PC-3 (cell line): ENCODE results near the gene NUDT22. TPM values are rescaled to one million over a fixed set of nuclear protein-coding genes. Genes with fewer than 3 reads are reported as not detected.

Experiments used
- ATAC-seq: fragments of 200-7000 bp; cut with Tn5 transposase; 2 replicates; pipeline ENCODE4 v1.9.1; 2020; ENCODE audit warnings: mild to moderate bottlenecking, moderate library complexity
- BruUV-seq: library from RNA; stranded (reverse); fragments of 400-500 nt; replicated peaks from 2 replicates; lab custom pipeline; 2021; lab: Mats Ljungman, UMichigan
- CTCF ChIA-PET: fragments of 300-600 bp; sonication (Branson Sonifier 250); formaldehyde crosslinking; loops from one replicate; lab custom pipeline; 2022; ENCODE audit warnings: antibody characterized with exemption; lab: Charles Lee
- POLR2A ChIA-PET: fragments of 300-600 bp; sonication (Branson Sonifier 250); formaldehyde crosslinking; loops from one replicate; lab custom pipeline; 2022; ENCODE audit warnings: antibody characterized with exemption; ENCODE audit not compliant: unreplicated experiment; lab: Charles Lee
- DNase-seq: peaks from one replicate; pipeline ENCODE4 v3.0.0-alpha.2; 2015
- H2AFZ ChIP-seq: fragments of 300-600 bp; sonication (generic); 2 replicates; pipeline ENCODE4 v1.6.0; 2016; ENCODE audit warnings: antibody characterized with exemption, low read length
- H3F3A ChIP-seq: fragments of 300-600 bp; sonication (generic); one replicate; pipeline ENCODE4 v1.6.0; 2017; ENCODE audit warnings: antibody characterized with exemption, low read length, control low read depth, mild to moderate bottlenecking; ENCODE audit not compliant: unreplicated experiment
- H3K27ac ChIP-seq: fragments of 300-600 bp; sonication (generic); 2 replicates; pipeline ENCODE4 v1.5.1; 2016; ENCODE audit warnings: mild to moderate bottlenecking, low read length
- H3K27me3 ChIP-seq: fragments of 300-600 bp; sonication (generic); 2 replicates; pipeline ENCODE4 v1.6.1; 2016; ENCODE audit warnings: low read length, mixed read lengths
- H3K36me3 ChIP-seq: fragments of 300-600 bp; sonication (generic); 2 replicates; pipeline ENCODE4 v1.6.1; 2016; ENCODE audit warnings: low read depth, mixed run types, low read length, mixed read lengths
- H3K4me1 ChIP-seq: fragments of 300-600 bp; sonication (generic); 2 replicates; pipeline ENCODE4 v1.5.1; 2016; ENCODE audit warnings: low read length; ENCODE audit not compliant: insufficient read depth
- H3K4me2 ChIP-seq: fragments of 300-600 bp; sonication (generic); 2 replicates; pipeline ENCODE4 v1.6.0; 2016; ENCODE audit warnings: low read length
- H3K4me3 ChIP-seq: fragments of 300-600 bp; sonication (generic); 2 replicates; pipeline ENCODE4 v1.5.1; 2016; ENCODE audit warnings: mild to moderate bottlenecking, low read length, mixed read lengths
- H3K79me2 ChIP-seq: fragments of 300-600 bp; sonication (generic); 2 replicates; pipeline ENCODE4 v1.6.1; 2017; ENCODE audit warnings: low read length, mixed read lengths
- H3K9ac ChIP-seq: fragments of 300-600 bp; sonication (generic); 2 replicates; pipeline ENCODE4 v1.6.0; 2016; ENCODE audit warnings: mild to moderate bottlenecking, low read length
- H3K9me2 ChIP-seq: fragments of 300-600 bp; sonication (generic); replicated peaks from 2 replicates; pipeline ENCODE4 v1.6.1; 2016; ENCODE audit warnings: mixed run types, low read length, mixed read lengths
- H3K9me3 ChIP-seq: fragments of 300-600 bp; sonication (generic); 2 replicates; pipeline ENCODE4 v1.6.1; 2016; ENCODE audit warnings: low read length, mixed read lengths
- H4K20me1 ChIP-seq: fragments of 300-600 bp; sonication (generic); 2 replicates; pipeline ENCODE4 v1.6.1; 2016; ENCODE audit warnings: low read length, mixed read lengths
- CTCF ChIP-seq: fragments of 300-600 bp; sonication (generic); conservative IDR thresholded peaks from 2 replicates; pipeline ENCODE4 v1.5.1; 2017; ENCODE audit warnings: antibody characterized with exemption, low read depth, mild to moderate bottlenecking, low read length
- EZH2 ChIP-seq: fragments of 300-600 bp; sonication (generic); IDR thresholded peaks from one replicate; pipeline ENCODE4 v1.6.1; 2017; ENCODE audit warnings: antibody characterized with exemption, mild to moderate bottlenecking, low read length; ENCODE audit not compliant: unreplicated experiment
- EZH2phosphoT487 ChIP-seq: fragments of 300-600 bp; sonication (generic); IDR thresholded peaks from 2 replicates; pipeline ENCODE4 v1.6.1; 2018; ENCODE audit warnings: mild to moderate bottlenecking, antibody characterized with exemption, low read length, borderline replicate concordance
- intact Hi-C: fragments of 100-400 bp; cut with micrococcal nuclease; formaldehyde crosslinking; loops from 2 replicates; pipeline ENCODE4 v1.9.0; 2023
- total RNA-seq: library from RNA; depleted of rRNA; stranded (reverse); fragments of >200 nt; gene quantifications from 2 replicates; pipeline ENCODE4 v1.2.3, GENCODE V29; 2014

Gene NUDT22
- total RNA-seq, 1 experiment from 2014 or later = 98.3 TPM

DNA sequence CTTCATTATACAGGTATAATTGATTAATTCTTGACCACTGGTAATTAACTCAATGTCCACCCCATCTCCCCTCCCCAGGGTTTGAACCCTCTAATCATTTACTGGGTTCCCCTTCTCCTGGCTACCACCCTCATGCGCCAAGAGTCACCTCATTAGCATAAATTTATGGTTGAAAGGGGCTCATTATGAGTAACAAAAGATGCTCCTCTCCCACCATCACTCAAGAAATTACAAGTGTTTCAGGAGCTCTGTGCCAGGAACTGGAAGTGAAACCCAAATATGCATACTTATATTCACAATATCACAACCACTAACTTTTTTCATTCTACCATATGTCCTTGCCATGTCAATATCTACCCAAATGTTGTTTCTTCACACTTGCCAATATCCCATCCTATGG lies 47.9 kb upstream of the NUDT22 start:
- ATAC-seq (no peak), DNase-seq (no peak)
- Histone ChIP-seq H2AFZ (no peak overlapping the region), H3K4me3 (no peak overlapping the region), H4K20me1 (no peaks in the 10 kb centered on the region), H3K27ac (no peak overlapping the region), H3F3A (peaks cover 4% of the 10 kb centered on the region), H3K9me3 (no peaks in the 10 kb centered on the region), H3K27me3 (no peaks in the 10 kb centered on the region), H3K9ac (no peak overlapping the region), H3K9me2 (no peaks in the 10 kb centered on the region), H3K79me2 (peaks cover 6% of the 10 kb centered on the region), H3K4me2 (no peak overlapping the region), H3K4me1 (peaks cover 10% of the 10 kb centered on the region), H3K36me3 (no peaks in the 10 kb centered on the region)
- POLR2A ChIA-PET = no interaction called here
- CTCF ChIA-PET = no interaction called here
- TF ChIP-seq EZH2phosphoT487 (no peak), EZH2 (no peak), CTCF (no peak)
- intact Hi-C loops = no loop called here
- no TSS peak for BruUV-seq

- Histone ChIP-seq H2AFZ (no peak overlapping the region), H3K27me3 (no peaks in the 10 kb centered on the region), H4K20me1 (no peaks in the 10 kb centered on the region), H3K36me3 (no peaks in the 10 kb centered on the region), H3K27ac (no peak overlapping the region), H3K9ac (no peak overlapping the region), H3K4me3 (no peak overlapping the region), H3K4me1 (peaks cover 14% of the 10 kb centered on the region), H3K9me3 (no peaks in the 10 kb centered on the region), H3K4me2 (no peak overlapping the region), H3K9me2 (no peaks in the 10 kb centered on the region), H3F3A (peaks cover 4% of the 10 kb centered on the region), H3K79me2 (peaks cover 15% of the 10 kb centered on the region)
- ChIA-PET CTCF (no interaction called here), POLR2A (no interaction called here)
- DNase-seq = no peak
- ATAC-seq = no peak
- TF ChIP-seq CTCF (no peak), EZH2phosphoT487 (no peak), EZH2 (no peak)
- intact Hi-C loops = no loop called here
- BruUV-seq = no TSS peak
These were observed 47.0 kb upstream of the NUDT22 start for GRCh38 chr11:64178951-64179639.

DNA sequence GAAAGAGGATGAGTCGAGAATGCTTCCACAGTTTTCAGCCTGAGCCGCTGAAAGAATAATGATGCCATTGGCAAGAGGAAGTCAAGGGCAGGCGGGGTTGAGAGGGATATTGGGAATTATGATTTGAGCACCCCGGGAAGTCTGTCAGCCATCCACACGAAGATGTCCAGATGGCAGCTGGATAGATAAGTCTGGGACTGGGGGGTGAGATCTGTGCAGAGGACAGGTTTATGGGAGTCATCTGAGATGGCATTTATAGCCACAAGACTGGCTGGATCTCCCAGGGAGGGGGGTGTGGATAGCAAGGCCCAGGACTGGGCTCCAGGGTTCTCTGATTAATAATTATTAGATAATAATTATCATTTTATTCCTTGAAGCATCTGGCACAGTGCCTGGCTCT lies 45.2 kb upstream of the NUDT22 start:
- Histone ChIP-seq H3K27ac (no peak overlapping the region), H3K9me2 (no peaks in the 10 kb centered on the region), H3K36me3 (no peaks in the 10 kb centered on the region), H3K9ac (no peak overlapping the region; the same call in 1 of the 2 replicates), H3K27me3 (no peaks in the 10 kb centered on the region), H2AFZ (0 out of 2 replicates have a peak overlapping the region, but pooled peaks have one; percentile 43), H4K20me1 (no peaks in the 10 kb centered on the region), H3K9me3 (no peaks in the 10 kb centered on the region), H3K4me3 (no peak overlapping the region), H3K79me2 (peaks cover 28% of the 10 kb centered on the region), H3K4me2 (peak overlapping the region; percentile 54), H3F3A (peaks cover 4% of the 10 kb centered on the region), H3K4me1 (peaks cover 24% of the 10 kb centered on the region)
- TF ChIP-seq EZH2phosphoT487 (no peak), EZH2 (no peak), CTCF (no peak)
- intact Hi-C loops = loop anchor here (10.0 kb wide), 1 partner anchor 1456 kb away; the partner anchor contains the start of genes HNRNPUL2 and TTC9C
- DNase-seq (no peak), ATAC-seq (no peak)
- BruUV-seq = no TSS peak
- ChIA-PET CTCF (interaction anchor here (0.9 kb wide), 1 partner anchor 174 kb away, joined by 4 read pairs; no protein-coding TSS in a partner anchor), POLR2A (interaction anchor here (0.8 kb wide), 1 partner anchor 14 kb away, joined by 3 read pairs; no protein-coding TSS in a partner anchor)
